Sigmoid colon (tissue), 7 donors: ENCODE measurements around the gene GPR179. TPM values are rescaled to one million over a fixed set of nuclear protein-coding genes. Genes with fewer than 3 reads are reported as not detected.

Experiments used
- DNase-seq: peaks from one replicate; pipeline ENCODE4 v3.0.0-alpha.2; 2019
- H3K27ac ChIP-seq, 4 donors: fragments of 200-600 bp; sonication (generic); one replicate each; pipeline ENCODE4 v1.5.1; 2016 to 2019; ENCODE audit warnings: mild to moderate bottlenecking in 1 of 4
- H3K27me3 ChIP-seq, 3 donors: fragments of 200-600 bp; sonication (generic); one replicate each; pipeline ENCODE4 v1.5.1; 2019; ENCODE audit warnings: mild to moderate bottlenecking in 1 of 3
- H3K36me3 ChIP-seq, 4 donors: fragments of 200-600 bp; sonication (generic); one replicate each; pipeline ENCODE4 v1.5.1; 2016 to 2019
- H3K4me1 ChIP-seq, 4 donors: fragments of 200-600 bp; sonication (generic); one replicate each; pipeline ENCODE4 v1.5.1; 2017 to 2019
- H3K4me3 ChIP-seq, 4 donors: fragments of 200-600 bp; sonication (generic); one replicate each; pipeline ENCODE4 v1.5.1; 2017 to 2019; ENCODE audit warnings: mild to moderate bottlenecking in 2 of 4, moderate library complexity in 1 of 4
- H3K9me3 ChIP-seq, 4 donors: fragments of 200-600 bp in 3 of 4; sonication (generic) in 3 of 4; one replicate each; pipeline versions ENCODE4 v1.5.1 to v1.6.1; 2013 to 2019
- EP300 ChIP-seq, 4 donors: sonication (generic); formaldehyde crosslinking; IDR thresholded peaks; one replicate each; pipeline ENCODE4 v1.6.1; 2017; ENCODE audit warnings: antibody characterized with exemption in 4 of 4
- POLR2A ChIP-seq, 2 donors: fragments of 450-650 bp; IDR thresholded peaks; one replicate each; pipeline ENCODE4 v1.6.1; 2016; ENCODE audit warnings: antibody characterized with exemption in 2 of 2, mild to moderate bottlenecking in 2 of 2, moderate library complexity in 2 of 2
- POLR2AphosphoS5 ChIP-seq, 4 donors: sonication (generic); formaldehyde crosslinking; IDR thresholded peaks; one replicate each; pipeline ENCODE4 v1.6.1; 2017; ENCODE audit warnings: antibody characterized with exemption in 4 of 4
- WGBS, 2 donors: extraction: QIAGEN DNeasy Blood & Tissue Kit; methylation state at CpG; one replicate each; pipeline ENCODE4 v1.1.7; 2013; 5-methylcytosine and 5-hydroxymethylcytosine counted together
- intact Hi-C: fragments of 100-400 bp; cut with DNase I; formaldehyde crosslinking; loops from one replicate; pipeline ENCODE4 v1.15.1; 2023
- polyA plus RNA-seq, 3 donors: library from polyadenylated mRNA; stranded (reverse); fragments of 200-250 nt; gene quantifications; one replicate each; pipeline ENCODE4 v1.2.3, GENCODE V29; 2013
- total RNA-seq, 4 donors: library from RNA; depleted of rRNA; stranded (reverse); fragments of >200 nt; gene quantifications; one replicate each; pipeline ENCODE4 v1.1.0, GENCODE V29; 2016
- TF ChIP-seq, protein P1 (sequence below), 4 experiments: fragments of 450-650 bp in 3 of 4; fragments of 200-600 bp in 1 of 4; IDR thresholded peaks; one replicate each; pipeline ENCODE4 v1.5.1; 2016 to 2019; ENCODE audit warnings: antibody characterized with exemption in 4 of 4, mild to moderate bottlenecking in 3 of 4, moderate library complexity in 2 of 4
- donor health status: healthy with polysubstance abuse.
- donor health status: Bipolar disorder and iron deficiency.
- donor health status: healthy.

GPR179 gene
- total and polyA plus RNA-seq, 7 donors, result under 0.01 to 0.36 (median 0.09) TPM; not detected in 4

DNA sequence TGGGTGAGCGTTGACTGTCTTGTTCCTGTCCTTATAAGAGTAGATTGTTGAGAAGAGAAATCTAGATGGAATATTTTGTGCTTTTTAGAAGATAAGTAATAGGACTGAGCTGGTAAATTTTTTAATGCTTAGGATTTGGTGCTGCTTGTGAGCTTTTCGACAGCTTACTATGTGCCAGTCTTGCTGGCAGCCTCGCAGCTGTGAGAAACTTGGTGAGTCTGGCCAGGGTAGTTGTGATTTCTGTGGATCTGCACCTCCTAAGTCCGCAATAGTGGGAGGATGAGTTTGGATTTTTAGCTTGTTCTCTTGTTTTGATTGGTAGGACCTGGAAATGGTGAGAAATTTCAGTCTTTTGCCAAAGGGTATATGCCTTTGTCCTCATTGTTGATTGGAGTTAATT is 11.5 kb upstream of the GPR179 start:
- Histone ChIP-seq H3K4me1 (peaks cover 0 to 77% (median 74%) of the 10 kb centered on the region in 4 donors), H3K4me3 (no peak overlapping the region), H3K36me3 (no peaks in the 10 kb centered on the region), H3K9me3 (no peaks in the 10 kb centered on the region), H3K27me3 (no peaks in the 10 kb centered on the region), H3K27ac (peak overlapping the region in 2 of 4 donors; percentile 87 to 94)
- WGBS, 2 donors, result 95 to 96% methylated on average over 4 of the region's 4 CpGs
- DNase-seq, result no peak
- TF ChIP-seq, protein P1, sequence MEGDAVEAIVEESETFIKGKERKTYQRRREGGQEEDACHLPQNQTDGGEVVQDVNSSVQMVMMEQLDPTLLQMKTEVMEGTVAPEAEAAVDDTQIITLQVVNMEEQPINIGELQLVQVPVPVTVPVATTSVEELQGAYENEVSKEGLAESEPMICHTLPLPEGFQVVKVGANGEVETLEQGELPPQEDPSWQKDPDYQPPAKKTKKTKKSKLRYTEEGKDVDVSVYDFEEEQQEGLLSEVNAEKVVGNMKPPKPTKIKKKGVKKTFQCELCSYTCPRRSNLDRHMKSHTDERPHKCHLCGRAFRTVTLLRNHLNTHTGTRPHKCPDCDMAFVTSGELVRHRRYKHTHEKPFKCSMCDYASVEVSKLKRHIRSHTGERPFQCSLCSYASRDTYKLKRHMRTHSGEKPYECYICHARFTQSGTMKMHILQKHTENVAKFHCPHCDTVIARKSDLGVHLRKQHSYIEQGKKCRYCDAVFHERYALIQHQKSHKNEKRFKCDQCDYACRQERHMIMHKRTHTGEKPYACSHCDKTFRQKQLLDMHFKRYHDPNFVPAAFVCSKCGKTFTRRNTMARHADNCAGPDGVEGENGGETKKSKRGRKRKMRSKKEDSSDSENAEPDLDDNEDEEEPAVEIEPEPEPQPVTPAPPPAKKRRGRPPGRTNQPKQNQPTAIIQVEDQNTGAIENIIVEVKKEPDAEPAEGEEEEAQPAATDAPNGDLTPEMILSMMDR (IDR thresholded peaks at IDR 0.05), result no peak
- TF ChIP-seq POLR2A (IDR thresholded peaks at IDR 0.05), result no peak
- TF ChIP-seq POLR2AphosphoS5 (IDR thresholded peaks at IDR 0.05), result no peak
- TF ChIP-seq EP300 (IDR thresholded peaks at IDR 0.05), result no peak
- intact Hi-C loops, result loop anchor here (10.0 kb wide), 2 partner anchors 250 to 310 kb away; partner anchors contain the start of gene SRCIN1

DNA sequence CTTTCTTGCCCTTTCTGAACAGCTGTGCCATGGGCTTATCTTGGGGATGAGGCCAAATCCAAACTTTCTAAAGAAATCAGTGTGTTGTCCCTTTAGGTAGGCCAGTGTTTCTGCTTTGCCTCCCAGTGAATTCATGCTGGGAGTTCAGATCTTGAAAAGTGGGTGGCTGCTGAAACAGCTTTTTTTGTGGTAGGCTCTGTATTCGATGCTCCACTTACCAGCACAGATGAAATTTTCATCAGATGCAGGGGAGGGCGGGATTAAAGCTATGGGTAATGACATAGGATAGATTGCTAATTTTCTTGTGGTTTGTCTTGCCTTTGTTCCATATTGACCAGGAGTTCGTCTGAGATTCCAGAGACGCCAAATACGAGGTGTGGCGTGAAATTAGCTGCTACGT is 10.7 kb upstream of the GPR179 start:
- no peaks in the 10 kb centered on the region for H3K9me3 ChIP-seq
- H3K4me3 ChIP-seq, result peak overlapping the region in 2 of 4 donors; percentile 87 to 90
- DNase-seq, result no peak
- no peaks in the 10 kb centered on the region for H3K36me3 ChIP-seq
- H3K27me3 ChIP-seq, result no peaks in the 10 kb centered on the region
- intact Hi-C loops, result loop anchor here (5.0 to 10.0 kb wide), 3 partner anchors 133 to 310 kb away; partner anchors contain the start of gene SRCIN1
- peak overlapping the region in 3 of 4 donors; percentile 11 to 94 (median 87) for H3K27ac ChIP-seq
- WGBS, 2 donors, result 89 to 91% methylated on average over 7 of the region's 7 CpGs
- TF ChIP-seq POLR2AphosphoS5 (IDR thresholded peaks at IDR 0.05) (no peak), EP300 (IDR thresholded peaks at IDR 0.05) (no peak), POLR2A (IDR thresholded peaks at IDR 0.05) (no peak)
- TF ChIP-seq, protein P1 (IDR thresholded peaks at IDR 0.05), result no peak
- peaks cover 0 to 71% (median 68%) of the 10 kb centered on the region in 4 donors for H3K4me1 ChIP-seq

DNA sequence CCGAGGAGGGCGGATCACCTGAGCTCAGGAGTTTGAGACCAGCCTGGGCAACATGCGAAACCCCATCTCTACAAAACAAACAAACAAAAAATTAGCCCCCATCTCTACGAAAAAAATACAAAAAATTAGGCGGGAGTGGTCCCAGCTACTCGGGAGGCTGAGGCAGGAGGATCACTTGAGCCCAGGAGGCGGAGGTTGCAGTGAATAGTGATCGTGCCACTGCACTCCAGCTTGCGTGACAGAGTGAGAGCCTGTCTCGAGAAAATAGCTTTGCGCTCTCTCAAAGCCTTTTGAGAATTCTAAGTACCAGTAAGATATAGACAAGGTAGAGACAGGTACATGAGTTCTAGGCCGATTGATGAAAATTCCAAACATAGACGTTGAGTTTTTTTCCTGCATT is 9.9 kb upstream of the GPR179 start:
- H3K4me1 ChIP-seq, result peaks cover 0 to 63% (median 60%) of the 10 kb centered on the region in 4 donors
- WGBS, 2 donors, result 86 to 88% methylated on average over 13 of the region's 13 CpGs
- H3K36me3 ChIP-seq, result no peaks in the 10 kb centered on the region
- intact Hi-C loops, result loop anchor here (5.0 to 10.0 kb wide), 3 partner anchors 134 to 311 kb away; partner anchors contain the start of gene SRCIN1
- peak overlapping the region in 3 of 4 donors; percentile 87 to 94 (median 90) for H3K27ac ChIP-seq
- H3K4me3 ChIP-seq, result peak overlapping the region; percentile 60 to 90 (median 85)
- TF ChIP-seq, protein P1 (IDR thresholded peaks at IDR 0.05), result no peak
- TF ChIP-seq POLR2AphosphoS5 (IDR thresholded peaks at IDR 0.05), result no peak
- TF ChIP-seq POLR2A (IDR thresholded peaks at IDR 0.05), result no peak
- TF ChIP-seq EP300 (IDR thresholded peaks at IDR 0.05), result no peak
- H3K27me3 ChIP-seq, result no peaks in the 10 kb centered on the region
- no peaks in the 10 kb centered on the region for H3K9me3 ChIP-seq
- DNase-seq, result no peak

DNA sequence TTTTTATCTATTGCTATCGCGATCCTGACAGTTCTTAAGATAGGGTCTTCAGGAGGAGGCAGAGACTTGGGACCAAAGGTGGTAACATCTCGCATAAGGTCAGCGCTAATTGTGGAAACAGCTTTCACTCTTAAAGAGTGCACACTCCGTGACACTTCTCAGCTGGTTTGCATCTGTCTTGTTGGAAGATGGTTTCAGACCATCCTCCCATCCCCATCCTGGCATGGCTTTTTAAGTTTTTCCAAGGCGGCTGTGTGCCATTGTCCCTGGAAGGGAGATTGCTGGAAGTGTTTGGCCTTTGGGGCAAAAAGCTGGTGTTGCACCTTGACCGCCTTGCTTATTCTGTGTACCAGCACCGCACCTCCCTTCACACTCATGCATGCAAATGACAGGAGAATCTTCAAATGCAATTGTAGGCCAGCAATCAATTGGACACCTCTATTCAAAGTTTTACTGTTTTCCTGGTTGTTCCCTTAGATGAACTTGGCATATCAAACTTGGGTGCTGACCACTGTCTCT is 9.4 kb upstream of the GPR179 start:
- H3K4me3 ChIP-seq, result peak overlapping the region; percentile 60 to 90 (median 85)
- no peak for DNase-seq
- no peaks in the 10 kb centered on the region for H3K36me3 ChIP-seq
- intact Hi-C loops, result loop anchor here (5.0 to 10.0 kb wide), 3 partner anchors 134 to 312 kb away; partner anchors contain the start of gene SRCIN1
- no peak for TF ChIP-seq POLR2AphosphoS5 (IDR thresholded peaks at IDR 0.05)
- TF ChIP-seq POLR2A (IDR thresholded peaks at IDR 0.05), result no peak
- no peak for TF ChIP-seq EP300 (IDR thresholded peaks at IDR 0.05)
- TF ChIP-seq, protein P1 (IDR thresholded peaks at IDR 0.05), result no peak
- no peaks in the 10 kb centered on the region for H3K27me3 ChIP-seq
- 12 to 19% methylated on average over 8 of the region's 8 CpGs for WGBS, 2 donors
- H3K27ac ChIP-seq, result peak overlapping the region; percentile 87 to 94 (median 90)
- no peaks in the 10 kb centered on the region for H3K9me3 ChIP-seq
- H3K4me1 ChIP-seq, result peaks cover 0 to 58% (median 55%) of the 10 kb centered on the region in 4 donors
